ENCODE measurements around the gene EPHA1.
"Not testable (repeated sequence)": the region's sequence is repeated elsewhere in the genome, so short reads cannot be mapped to it uniquely, and the experiment has no call there.

Gene EPHA1

GRCh38 chr7:143429770-143430698, 21.4 kb upstream of the EPHA1 start:
- no peak for DNase-seq (ENCODE audit: low read depth)

GRCh38 chr7:143426479-143427142, 18.0 kb upstream of the EPHA1 start:
- no peak for DNase-seq (ENCODE audit: low read depth)

GRCh38 chr7:143424476-143424875, 15.8 kb upstream of the EPHA1 start:
- not testable (repeated sequence) for DNase-seq (ENCODE audit: low read depth)

- no peak for DNase-seq (ENCODE audit: low read depth)
These were observed 13.4 kb upstream of the EPHA1 start for GRCh38 chr7:143422033-143422432.

- not testable (repeated sequence) for DNase-seq (ENCODE audit: low read depth)
These were observed 12.0 kb upstream of the EPHA1 start for GRCh38 chr7:143420624-143421023.

GRCh38 chr7:143419880-143420279, 11.2 kb upstream of the EPHA1 start:
- no peak for DNase-seq (ENCODE audit: low read depth)

GRCh38 chr7:143418681-143419458, 10.2 kb upstream of the EPHA1 start:
- DNase-seq (ENCODE audit: low read depth) = no peak

- DNase-seq (ENCODE audit: low read depth) = no peak
These were observed 9.2 kb upstream of the EPHA1 start for GRCh38 chr7:143417734-143418383.

GRCh38 chr7:143416565-143417149, 8.0 kb upstream of the EPHA1 start:
- no peak for DNase-seq (ENCODE audit: low read depth)

GRCh38 chr7:143415742-143416397, 7.2 kb upstream of the EPHA1 start:
- no peak for DNase-seq (ENCODE audit: low read depth)

GRCh38 chr7:143415209-143415608, 6.6 kb upstream of the EPHA1 start:
- not testable (repeated sequence) for DNase-seq (ENCODE audit: low read depth)

- no peak for DNase-seq (ENCODE audit: low read depth)
These were observed 4.5 kb upstream of the EPHA1 start for GRCh38 chr7:143413123-143413522.

GRCh38 chr7:143411976-143412708, 3.5 kb upstream of the EPHA1 start:
- no peak for DNase-seq (ENCODE audit: low read depth)

- DNase-seq (ENCODE audit: low read depth) = no peak
These were observed 1.9 kb upstream of the EPHA1 start for GRCh38 chr7:143410521-143411004.

GRCh38 chr7:143408252-143408685, 387 bp downstream of the EPHA1 start:
- no peak for DNase-seq (ENCODE audit: low read depth)

GRCh38 chr7:143407287-143408251, 1.1 kb downstream of the EPHA1 start:
- DNase-seq (ENCODE audit: low read depth) = no peak

- DNase-seq (ENCODE audit: low read depth) = no peak
These were observed 2.7 kb downstream of the EPHA1 start for GRCh38 chr7:143406002-143406357.

- no peak for DNase-seq (ENCODE audit: low read depth)
These were observed 3.3 kb downstream of the EPHA1 start for GRCh38 chr7:143405173-143406001.
